ENCODE data around the gene LIMCH1. TPM values are rescaled to one million over a fixed set of nuclear protein-coding genes. Genes with fewer than 3 reads are reported as not detected.

The LIMCH1 gene
- total and polyA plus RNA-seq, 2 of the 8 experiments (the other 6 are each of a cell fraction or from before 2014, with no cell fraction given) = 2.7 to 3.0 TPM

DNA sequence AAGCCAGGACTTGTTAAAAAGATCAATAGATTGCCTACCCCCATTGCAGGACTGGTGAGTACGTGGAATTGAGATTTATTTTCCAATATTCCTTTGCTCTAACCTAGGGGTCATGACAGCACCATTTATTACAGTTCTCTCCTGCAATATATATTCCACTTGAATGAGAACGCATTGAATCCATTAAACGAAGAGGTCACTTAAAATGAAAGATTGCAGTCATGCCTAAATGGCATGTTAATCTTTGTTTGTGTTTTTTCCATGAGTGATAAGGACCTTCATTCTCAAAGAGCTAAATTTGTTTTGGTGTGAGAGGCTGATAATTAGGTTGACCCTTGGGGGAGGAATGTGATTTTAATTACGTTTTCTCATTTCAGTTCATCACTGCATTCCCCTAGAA is 13.5 kb upstream of the LIMCH1 start (continued):
- TF ChIP-seq CBX5 (IDR thresholded peaks at IDR 0.05; ENCODE audit: low read depth, low read length) = no peak
